Epidermal melanocyte (primary cell): ENCODE data around the gene GPN3.
"Not testable (repeated sequence)": the region's sequence is repeated elsewhere in the genome, so short reads cannot be mapped to it uniquely, and the experiment has no call there.

Experiments
- DNase-seq: peaks from one replicate; pipeline ENCODE4 v3.0.0; 2011; ENCODE audit warnings: low spot score; ENCODE audit not compliant: insufficient read length

The GPN3 gene

GRCh38 chr12:110444455-110444854, 23.6 kb downstream of the GPN3 start:
- DNase-seq: no peak

- no peak for DNase-seq
These were observed 31.8 kb downstream of the GPN3 start for GRCh38 chr12:110436231-110436630.

GRCh38 chr12:110431957-110432587, 36.0 kb downstream of the GPN3 start:
- DNase-seq: no peak

- not testable (repeated sequence) for DNase-seq
These were observed 38.4 kb downstream of the GPN3 start for GRCh38 chr12:110429676-110430075.

GRCh38 chr12:110426406-110426805, 41.7 kb downstream of the GPN3 start:
- DNase-seq: no peak

- no peak for DNase-seq
These were observed 43.8 kb downstream of the GPN3 start for GRCh38 chr12:110424237-110424636.

- no peak for DNase-seq
These were observed 46.4 kb downstream of the GPN3 start for GRCh38 chr12:110421701-110422100.

- DNase-seq: no peak
These were observed 46.8 kb downstream of the GPN3 start for GRCh38 chr12:110421159-110421661.

- DNase-seq: not testable (repeated sequence)
These were observed 47.4 kb downstream of the GPN3 start for GRCh38 chr12:110420644-110421043.

GRCh38 chr12:110417113-110417512, 50.9 kb downstream of the GPN3 start:
- not testable (repeated sequence) for DNase-seq

GRCh38 chr12:110410086-110410485, 58.0 kb downstream of the GPN3 start:
- DNase-seq: not testable (repeated sequence)

GRCh38 chr12:110405126-110405662, 62.9 kb downstream of the GPN3 start:
- not testable (repeated sequence) for DNase-seq

GRCh38 chr12:110403976-110404682, 63.9 kb downstream of the GPN3 start:
- peak; percentile 58 for DNase-seq

- DNase-seq: peak; percentile 94
These were observed 64.7 kb downstream of the GPN3 start, which contains the start of gene ANAPC7 for GRCh38 chr12:110403146-110403975. Gene ANAPC7 (minus strand): TSS chr12:110403708. CDS start chr12:110403627, 81 bp downstream.
